ENCODE measurements around the gene ATP6AP2.

The ATP6AP2 gene, protein sequence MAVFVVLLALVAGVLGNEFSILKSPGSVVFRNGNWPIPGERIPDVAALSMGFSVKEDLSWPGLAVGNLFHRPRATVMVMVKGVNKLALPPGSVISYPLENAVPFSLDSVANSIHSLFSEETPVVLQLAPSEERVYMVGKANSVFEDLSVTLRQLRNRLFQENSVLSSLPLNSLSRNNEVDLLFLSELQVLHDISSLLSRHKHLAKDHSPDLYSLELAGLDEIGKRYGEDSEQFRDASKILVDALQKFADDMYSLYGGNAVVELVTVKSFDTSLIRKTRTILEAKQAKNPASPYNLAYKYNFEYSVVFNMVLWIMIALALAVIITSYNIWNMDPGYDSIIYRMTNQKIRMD

GRCh38 chrX:40580537-40581335, at the start of gene ATP6AP2:
Gene ATP6AP2 (plus strand): TSS chrX:40580970. CDS start chrX:40581066, 96 bp downstream.
- Histone ChIP-seq H3K9me3 (ENCODE audit: insufficient read depth, low read length) (no peaks in the 10 kb centered on the region), H3K79me2 (ENCODE audit: low read length) (peaks cover 32% of the 10 kb centered on the region), H4K20me1 (ENCODE audit: insufficient read depth, low read length) (peaks cover 4% of the 10 kb centered on the region; the same call in 1 of the 2 replicates), H3K4me2 (ENCODE audit: low read length) (peak within 1 kb of the TSS; percentile 93), H3K27ac (ENCODE audit: low read length) (peak within 1 kb of the TSS; percentile 46), H3K27me3 (ENCODE audit: low read depth, low read length) (no peaks in the 10 kb centered on the region), H3K36me3 (replicated peaks; ENCODE audit: low read depth, low read length) (no peaks in the 10 kb centered on the region), H3K4me3 (ENCODE audit: low read length) (peak within 1 kb of the TSS; percentile 83), H2AFZ (ENCODE audit: low read depth, low read length) (peak within 1 kb of the TSS; percentile 18), H3K9ac (ENCODE audit: low read length) (peak within 1 kb of the TSS; percentile 55), H3K4me1 (ENCODE audit: low read length) (peaks cover 9% of the 10 kb centered on the region)
- no peak for TF ChIP-seq EZH2phosphoT487 (IDR thresholded peaks at IDR 0.05; ENCODE audit: low read depth)
- TF ChIP-seq, protein P1, sequence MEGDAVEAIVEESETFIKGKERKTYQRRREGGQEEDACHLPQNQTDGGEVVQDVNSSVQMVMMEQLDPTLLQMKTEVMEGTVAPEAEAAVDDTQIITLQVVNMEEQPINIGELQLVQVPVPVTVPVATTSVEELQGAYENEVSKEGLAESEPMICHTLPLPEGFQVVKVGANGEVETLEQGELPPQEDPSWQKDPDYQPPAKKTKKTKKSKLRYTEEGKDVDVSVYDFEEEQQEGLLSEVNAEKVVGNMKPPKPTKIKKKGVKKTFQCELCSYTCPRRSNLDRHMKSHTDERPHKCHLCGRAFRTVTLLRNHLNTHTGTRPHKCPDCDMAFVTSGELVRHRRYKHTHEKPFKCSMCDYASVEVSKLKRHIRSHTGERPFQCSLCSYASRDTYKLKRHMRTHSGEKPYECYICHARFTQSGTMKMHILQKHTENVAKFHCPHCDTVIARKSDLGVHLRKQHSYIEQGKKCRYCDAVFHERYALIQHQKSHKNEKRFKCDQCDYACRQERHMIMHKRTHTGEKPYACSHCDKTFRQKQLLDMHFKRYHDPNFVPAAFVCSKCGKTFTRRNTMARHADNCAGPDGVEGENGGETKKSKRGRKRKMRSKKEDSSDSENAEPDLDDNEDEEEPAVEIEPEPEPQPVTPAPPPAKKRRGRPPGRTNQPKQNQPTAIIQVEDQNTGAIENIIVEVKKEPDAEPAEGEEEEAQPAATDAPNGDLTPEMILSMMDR (IDR thresholded peaks at IDR 0.05; ENCODE audit: low read depth, low read length): no peak

DNA sequence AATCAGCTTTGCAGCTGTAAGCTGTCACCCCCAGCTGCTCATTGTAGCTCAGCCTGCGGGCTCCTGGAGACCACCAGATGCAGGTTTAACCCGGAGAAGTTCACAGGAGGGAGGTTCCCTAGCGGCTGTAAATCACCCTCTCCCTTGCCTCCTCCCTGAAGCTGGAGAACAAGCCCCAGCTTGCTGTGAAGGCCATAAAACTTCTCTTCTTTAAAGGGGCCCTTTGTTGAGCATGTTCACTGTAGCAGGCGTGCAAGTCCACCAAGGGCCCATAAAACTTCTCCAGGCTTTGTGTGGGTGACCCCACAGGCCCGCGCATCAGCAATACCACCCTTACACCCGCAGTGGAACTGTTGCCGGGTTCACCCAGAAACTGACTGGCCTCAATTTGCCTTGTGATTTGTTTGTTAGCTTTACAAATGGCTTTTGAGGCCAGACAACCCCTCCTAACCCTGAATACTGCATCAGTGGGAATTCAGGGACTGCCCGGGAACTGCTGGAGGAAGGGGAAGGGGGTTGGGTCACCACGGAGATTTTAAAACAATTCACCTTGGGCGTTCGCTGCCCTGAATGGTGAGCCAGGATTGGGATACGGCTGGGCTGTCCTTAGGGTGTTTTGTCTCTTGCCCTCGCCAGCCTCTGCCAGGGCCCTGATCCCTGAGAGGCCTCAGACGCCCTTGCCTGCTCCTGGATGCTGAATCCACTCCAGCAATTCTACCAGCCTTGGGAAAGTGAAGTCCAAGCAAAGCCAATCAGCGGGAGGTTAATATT, 49.5 kb upstream of the ATP6AP2 start:
- H3K27ac ChIP-seq (ENCODE audit: low read length): no peak overlapping the region
- TF ChIP-seq EZH2phosphoT487 (IDR thresholded peaks at IDR 0.05; ENCODE audit: low read depth): no peak
- TF ChIP-seq, protein P1 (IDR thresholded peaks at IDR 0.05; ENCODE audit: low read depth, low read length): no peak
- no peaks in the 10 kb centered on the region for H3K79me2 ChIP-seq (ENCODE audit: low read length)

DNA sequence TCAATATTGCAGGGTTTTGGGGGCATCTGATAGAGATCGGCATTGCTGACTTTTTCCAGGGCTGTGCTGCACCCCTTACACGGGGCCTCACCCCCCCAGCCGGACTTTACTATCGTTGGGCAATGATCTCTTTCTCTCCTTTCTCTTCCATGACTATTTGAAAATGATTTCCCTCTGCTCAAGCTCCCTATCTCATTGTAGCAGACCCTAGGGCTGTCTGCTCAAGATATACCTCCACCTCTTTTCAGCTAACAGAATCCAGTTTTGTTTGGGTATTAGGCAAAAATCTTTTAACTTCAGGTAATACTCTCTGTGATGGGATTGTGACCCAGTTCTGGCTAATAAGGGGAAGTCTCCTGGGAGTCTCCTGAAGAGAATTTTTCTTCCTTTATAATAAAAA, 43.5 kb upstream of the ATP6AP2 start:
- Histone ChIP-seq H3K4me2 (ENCODE audit: low read length) (no peak overlapping the region), H3K4me1 (ENCODE audit: low read length) (peaks cover 25% of the 10 kb centered on the region), H3K4me3 (ENCODE audit: low read length) (no peak overlapping the region), H2AFZ (ENCODE audit: low read depth, low read length) (no peak overlapping the region), H3K79me2 (ENCODE audit: low read length) (no peaks in the 10 kb centered on the region), H3K27me3 (ENCODE audit: low read depth, low read length) (peaks cover 5% of the 10 kb centered on the region; the same call in 1 of the 2 replicates), H3K27ac (ENCODE audit: low read length) (no peak overlapping the region), H3K36me3 (replicated peaks; ENCODE audit: low read depth, low read length) (no peaks in the 10 kb centered on the region), H3K9me3 (ENCODE audit: insufficient read depth, low read length) (no peaks in the 10 kb centered on the region), H3K9ac (ENCODE audit: low read length) (no peak overlapping the region), H4K20me1 (ENCODE audit: insufficient read depth, low read length) (no peaks in the 10 kb centered on the region)
- TF ChIP-seq, protein P1 (IDR thresholded peaks at IDR 0.05; ENCODE audit: low read depth, low read length): no peak
- TF ChIP-seq EZH2phosphoT487 (IDR thresholded peaks at IDR 0.05; ENCODE audit: low read depth): no peak

More for the DNA sequence above, 49.5 kb upstream of the ATP6AP2 start:
- Histone ChIP-seq H2AFZ (ENCODE audit: low read depth, low read length) (no peak overlapping the region), H3K9me3 (ENCODE audit: insufficient read depth, low read length) (no peaks in the 10 kb centered on the region), H3K4me3 (ENCODE audit: low read length) (no peak overlapping the region), H3K36me3 (replicated peaks; ENCODE audit: low read depth, low read length) (no peaks in the 10 kb centered on the region), H3K4me1 (ENCODE audit: low read length) (peaks cover 11% of the 10 kb centered on the region), H4K20me1 (ENCODE audit: insufficient read depth, low read length) (no peaks in the 10 kb centered on the region), H3K27me3 (ENCODE audit: low read depth, low read length) (no peaks in the 10 kb centered on the region), H3K4me2 (ENCODE audit: low read length) (no peak overlapping the region), H3K9ac (ENCODE audit: low read length) (no peak overlapping the region)
